ENCODE measurements around the gene DNLZ. TPM values are rescaled to one million over a fixed set of nuclear protein-coding genes. Genes with fewer than 3 reads are reported as not detected.
A peak's percentile ranks its signal among the peaks of the same experiment; 100 is the strongest.

DNLZ gene
- total and polyA plus RNA-seq, 7 donors: 8.4 to 41.9 (median 19.7) TPM

DNA sequence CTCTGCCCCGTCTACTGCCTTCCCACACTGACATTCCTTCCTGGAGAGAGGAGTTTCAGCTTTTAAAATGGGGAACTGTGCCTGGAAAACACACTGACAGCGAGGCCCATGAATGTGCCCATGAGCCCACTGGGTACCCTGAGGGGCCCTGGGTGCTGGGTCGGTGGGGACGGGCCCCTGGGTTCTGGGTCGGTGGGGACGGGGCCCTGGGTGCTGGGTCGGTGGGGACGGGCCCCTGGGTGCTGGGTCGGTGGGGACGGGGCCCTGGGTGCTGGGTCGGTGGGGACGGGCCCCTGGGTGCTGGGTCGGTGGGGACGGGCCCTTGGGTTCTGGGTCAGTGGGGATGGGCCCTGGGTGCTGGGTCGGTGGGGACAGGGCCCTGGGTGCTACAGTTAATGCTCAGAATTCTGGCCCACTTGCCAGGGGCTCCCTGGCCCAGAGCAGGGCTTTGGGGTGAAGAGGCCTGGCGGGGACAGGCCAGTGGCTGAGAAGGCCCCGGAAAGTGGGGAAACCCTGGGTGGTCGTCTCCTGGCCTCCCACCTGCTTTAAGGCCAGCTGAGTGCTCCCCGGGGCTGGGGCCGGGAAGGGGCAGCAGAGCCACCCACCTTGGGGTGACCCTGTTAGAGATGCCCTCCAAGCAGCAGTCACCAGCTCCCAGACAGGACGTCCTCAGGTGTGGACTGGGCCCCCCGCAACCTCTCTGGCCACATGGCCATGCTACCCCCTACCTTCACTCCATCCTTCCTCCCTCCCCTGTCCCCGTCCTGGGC lies 33.7 kb downstream of the DNLZ start:
- H3K4me1 ChIP-seq: peaks cover 0 to 37% (median 28%) of the 10 kb centered on the region in 4 donors

GRCh38 chr9:136329211-136329627 lies 34.3 kb downstream of the DNLZ start:
- H3K4me3 ChIP-seq: peak overlapping the region in 2 of 4 donors; percentile 68 to 84
- intact Hi-C loops (cut with DNase I): loop anchor here (5.0 to 10.0 kb wide), 2 partner anchors 33 to 316 kb away; partner anchors contain the start of gene DNLZ
- no peaks in the 10 kb centered on the region for H3K9me3 ChIP-seq
- DNase-seq: no peak
- TF ChIP-seq POLR2A (IDR thresholded peaks at IDR 0.05): no peak
- TF ChIP-seq, protein P1, sequence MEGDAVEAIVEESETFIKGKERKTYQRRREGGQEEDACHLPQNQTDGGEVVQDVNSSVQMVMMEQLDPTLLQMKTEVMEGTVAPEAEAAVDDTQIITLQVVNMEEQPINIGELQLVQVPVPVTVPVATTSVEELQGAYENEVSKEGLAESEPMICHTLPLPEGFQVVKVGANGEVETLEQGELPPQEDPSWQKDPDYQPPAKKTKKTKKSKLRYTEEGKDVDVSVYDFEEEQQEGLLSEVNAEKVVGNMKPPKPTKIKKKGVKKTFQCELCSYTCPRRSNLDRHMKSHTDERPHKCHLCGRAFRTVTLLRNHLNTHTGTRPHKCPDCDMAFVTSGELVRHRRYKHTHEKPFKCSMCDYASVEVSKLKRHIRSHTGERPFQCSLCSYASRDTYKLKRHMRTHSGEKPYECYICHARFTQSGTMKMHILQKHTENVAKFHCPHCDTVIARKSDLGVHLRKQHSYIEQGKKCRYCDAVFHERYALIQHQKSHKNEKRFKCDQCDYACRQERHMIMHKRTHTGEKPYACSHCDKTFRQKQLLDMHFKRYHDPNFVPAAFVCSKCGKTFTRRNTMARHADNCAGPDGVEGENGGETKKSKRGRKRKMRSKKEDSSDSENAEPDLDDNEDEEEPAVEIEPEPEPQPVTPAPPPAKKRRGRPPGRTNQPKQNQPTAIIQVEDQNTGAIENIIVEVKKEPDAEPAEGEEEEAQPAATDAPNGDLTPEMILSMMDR (IDR thresholded peaks at IDR 0.05): no peak
- TF ChIP-seq POLR2AphosphoS5 (IDR thresholded peaks at IDR 0.05): no peak
- 69 to 80% methylated on average over 19 of the region's 19 CpGs for WGBS, 2 donors
- H3K27me3 ChIP-seq: no peaks in the 10 kb centered on the region
- peaks cover 0 to under 1% (median 0%) of the 10 kb centered on the region in 4 donors for H3K36me3 ChIP-seq
- H3K4me1 ChIP-seq: peaks cover 0 to 37% (median 28%) of the 10 kb centered on the region in 4 donors
- peak overlapping the region in 3 of 4 donors; percentile 74 to 79 (median 76) for H3K27ac ChIP-seq

More for the DNA sequence above, 33.7 kb downstream of the DNLZ start:
- TF ChIP-seq, protein P1 (IDR thresholded peaks at IDR 0.05): no peak
- TF ChIP-seq EP300 (IDR thresholded peaks at IDR 0.05) (no peak), POLR2AphosphoS5 (IDR thresholded peaks at IDR 0.05) (no peak), POLR2A (IDR thresholded peaks at IDR 0.05) (no peak)
- Histone ChIP-seq H3K4me3 (no peak overlapping the region), H3K27ac (no peak overlapping the region), H3K36me3 (peaks cover 0 to 3% (median 0%) of the 10 kb centered on the region in 4 donors), H3K27me3 (no peaks in the 10 kb centered on the region), H3K9me3 (no peaks in the 10 kb centered on the region)
- DNase-seq: no peak
- intact Hi-C loops (cut with DNase I): loop anchor here (5.0 to 10.0 kb wide), 2 partner anchors 32 to 315 kb away; partner anchors contain the start of gene DNLZ
- WGBS, 2 donors: 87 to 89% methylated on average over 23 of the region's 23 CpGs

GRCh38 chr9:136328622-136329041 lies 34.9 kb downstream of the DNLZ start:
- DNase-seq: peak; percentile 69
- 34 to 48% methylated on average over 15 of the region's 15 CpGs for WGBS, 2 donors
- intact Hi-C loops (cut with DNase I): loop anchor here (5.0 to 10.0 kb wide), 2 partner anchors 34 to 316 kb away; partner anchors contain the start of gene DNLZ

GRCh38 chr9:136328011-136328621 lies 35.4 kb downstream of the DNLZ start:
- no peak for TF ChIP-seq POLR2A (IDR thresholded peaks at IDR 0.05)
- no peak for TF ChIP-seq POLR2AphosphoS5 (IDR thresholded peaks at IDR 0.05)
- no peak for TF ChIP-seq EP300 (IDR thresholded peaks at IDR 0.05)
- TF ChIP-seq, protein P1 (IDR thresholded peaks at IDR 0.05): no peak
- intact Hi-C loops (cut with DNase I): loop anchor here (5.0 to 10.0 kb wide), 2 partner anchors 34 to 317 kb away; partner anchors contain the start of gene DNLZ
- Histone ChIP-seq H3K27me3 (no peaks in the 10 kb centered on the region), H3K9me3 (no peaks in the 10 kb centered on the region), H3K4me1 (peaks cover 0 to 37% (median 28%) of the 10 kb centered on the region in 4 donors), H3K4me3 (peak overlapping the region; percentile 50 to 84 (median 72)), H3K36me3 (no peaks in the 10 kb centered on the region), H3K27ac (peak overlapping the region; percentile 74 to 79 (median 78))
- DNase-seq: no peak
- 26 to 29% methylated on average over 13 of the region's 13 CpGs for WGBS, 2 donors

More at GRCh38 chr9:136328622-136329041, 34.9 kb downstream of the DNLZ start:
- no peaks in the 10 kb centered on the region for H3K36me3 ChIP-seq
- no peaks in the 10 kb centered on the region for H3K9me3 ChIP-seq
- H3K27me3 ChIP-seq: no peaks in the 10 kb centered on the region
- H3K4me3 ChIP-seq: peak overlapping the region; percentile 50 to 84 (median 72)
- TF ChIP-seq POLR2AphosphoS5 (IDR thresholded peaks at IDR 0.05): peak in 1 of 4 donors; percentile 5
- no peak for TF ChIP-seq POLR2A (IDR thresholded peaks at IDR 0.05)
- peaks cover 0 to 37% (median 28%) of the 10 kb centered on the region in 4 donors for H3K4me1 ChIP-seq
- peak overlapping the region; percentile 74 to 79 (median 78) for H3K27ac ChIP-seq

Data from sigmoid colon (tissue), 7 donors.